ENCODE measurements around the gene PDZD7. TPM values are rescaled to one million over a fixed set of nuclear protein-coding genes. Genes with fewer than 3 reads are reported as not detected.

Gene PDZD7
- total RNA-seq, 3 donors from 2014 or later: 0.05 to 0.26 TPM; not detected in 1

DNA sequence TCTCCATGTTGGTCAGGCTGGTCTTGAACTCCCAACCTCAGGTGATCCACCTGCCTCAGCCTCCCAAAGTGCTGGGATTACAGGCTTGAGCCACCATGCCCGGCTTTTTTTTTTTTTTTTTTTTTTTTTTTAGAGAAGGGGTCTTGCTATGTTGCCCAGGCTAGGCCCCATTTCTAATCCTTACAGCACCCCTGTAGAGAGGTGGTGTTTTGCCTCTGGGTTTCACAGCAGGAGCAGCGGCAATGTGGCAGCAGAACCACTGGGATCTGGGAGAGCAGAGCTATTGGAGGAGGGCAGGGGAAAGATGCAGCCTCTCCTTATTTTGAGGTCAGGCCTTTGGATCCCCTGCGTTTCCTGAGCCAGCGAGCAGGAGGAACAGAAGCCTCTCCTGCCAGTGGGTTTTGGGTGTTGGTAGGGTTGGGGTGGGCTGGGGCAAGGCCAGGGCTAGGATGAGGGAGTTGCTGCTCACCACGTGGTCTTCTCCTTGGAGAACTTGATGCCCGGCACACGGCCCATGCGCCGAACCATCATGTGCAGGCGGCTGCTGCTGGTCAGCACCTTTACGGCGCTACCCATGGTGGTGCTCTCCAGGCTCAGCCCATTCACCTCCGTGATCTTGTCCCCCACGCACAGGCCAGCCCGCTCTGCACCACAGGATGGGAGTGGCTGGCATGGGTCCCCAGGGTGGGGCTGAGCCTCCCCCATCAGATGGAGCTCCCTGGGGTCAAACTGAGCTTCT, 7.8 kb downstream of the PDZD7 start:
- H3K9me3 Mint-ChIP-seq: no peaks in the 10 kb centered on the region
- peaks cover 5% of the 10 kb centered on the region for H3K4me1 Mint-ChIP-seq (ENCODE audit: low read depth)
- DNase-seq (no peak), ATAC-seq (no peak)
- H3K27me3 Mint-ChIP-seq (ENCODE audit: low read depth): peaks cover 25% of the 10 kb centered on the region
- H3K4me3 Mint-ChIP-seq: no peak overlapping the region
- H3K36me3 Mint-ChIP-seq (ENCODE audit: insufficient read depth): no peaks in the 10 kb centered on the region

DNA sequence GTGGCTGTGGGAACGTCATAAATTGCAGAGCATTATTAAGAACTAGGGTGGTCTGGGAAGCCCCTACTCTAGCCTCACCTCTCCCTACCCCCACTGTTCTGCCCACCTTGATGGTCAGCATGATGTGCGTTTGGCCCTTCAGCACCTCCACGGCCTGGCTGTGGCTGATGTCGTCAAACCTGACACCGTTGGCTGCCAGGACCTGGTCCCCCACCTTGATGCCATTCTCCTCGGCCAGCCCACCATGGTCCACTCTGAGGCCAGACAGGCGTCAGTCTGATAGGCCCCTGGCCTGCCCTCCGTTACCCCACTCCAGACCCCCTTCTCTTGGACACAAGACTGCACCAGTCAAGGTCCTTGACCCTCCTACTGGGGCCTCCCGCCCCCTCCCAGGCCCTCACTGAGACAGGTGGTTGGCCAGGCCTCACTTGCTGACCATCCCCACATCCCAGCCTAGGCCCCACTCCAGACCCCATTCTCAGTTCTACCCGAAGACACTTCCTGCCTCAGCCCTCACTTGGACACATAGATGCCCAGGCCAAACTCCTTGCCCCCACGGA, 9.2 kb downstream of the PDZD7 start:
- DNase-seq (no peak), ATAC-seq (no peak)
- peaks cover 5% of the 10 kb centered on the region for H3K4me1 Mint-ChIP-seq (ENCODE audit: low read depth)
- H3K27me3 Mint-ChIP-seq (ENCODE audit: low read depth): peaks cover 38% of the 10 kb centered on the region
- H3K4me3 Mint-ChIP-seq: no peak overlapping the region
- no peaks in the 10 kb centered on the region for H3K36me3 Mint-ChIP-seq (ENCODE audit: insufficient read depth)
- H3K9me3 Mint-ChIP-seq: no peaks in the 10 kb centered on the region

DNA sequence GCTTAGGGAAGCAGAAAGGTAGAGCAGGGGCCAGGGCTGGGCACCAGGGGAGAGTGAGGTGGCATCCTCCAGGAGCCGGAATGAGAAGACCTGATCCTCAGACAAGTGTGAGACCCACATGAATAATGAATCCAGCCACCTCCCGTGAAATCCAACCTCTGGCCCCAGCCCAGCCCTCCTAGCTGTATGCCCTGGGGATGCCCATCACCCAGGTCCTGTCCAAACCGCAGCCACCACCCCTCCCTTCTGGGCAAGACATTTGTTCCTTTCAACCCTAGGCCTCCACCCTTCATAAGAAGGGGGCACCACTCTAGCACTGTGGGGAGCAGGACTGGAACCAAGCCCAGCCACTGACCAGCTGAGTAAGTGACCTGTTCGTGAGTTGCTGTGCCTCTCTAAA, 9.7 kb downstream of the PDZD7 start:
- no peak for ATAC-seq

DNA sequence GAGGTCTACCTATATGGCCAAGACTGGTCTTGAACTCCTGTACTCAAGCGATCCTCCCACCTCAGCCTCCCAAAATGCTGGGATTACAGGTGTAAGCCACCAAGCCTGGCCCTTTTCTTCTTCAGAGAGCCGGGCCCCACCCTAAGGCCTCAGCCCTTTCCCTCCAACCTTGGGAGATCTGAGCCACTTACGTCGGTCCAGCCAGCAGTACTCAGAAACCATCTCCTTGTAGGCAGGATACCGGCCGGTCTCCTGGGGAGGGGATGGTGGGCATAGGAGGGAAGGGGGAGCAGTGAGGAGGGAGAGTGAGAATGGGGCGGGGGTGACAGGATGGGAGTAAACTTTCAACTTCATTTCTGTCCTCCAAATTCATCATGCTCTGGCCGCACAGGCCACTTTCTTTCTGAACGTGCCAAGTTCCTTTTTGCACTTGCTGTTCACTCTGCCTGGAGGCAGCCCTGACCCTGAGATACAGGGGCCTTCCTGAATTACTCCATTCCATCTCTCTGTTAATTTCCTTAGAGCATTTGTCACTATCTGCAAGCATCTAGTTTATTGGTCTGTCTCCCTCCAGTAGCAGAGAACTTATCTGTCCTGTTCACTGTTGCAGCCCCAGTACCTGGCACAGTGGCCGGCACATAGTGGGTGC, 10.4 kb downstream of the PDZD7 start:
- H3K4me3 Mint-ChIP-seq: no peak overlapping the region

More for the DNA sequence above, 9.7 kb downstream of the PDZD7 start:
- no peak overlapping the region for H3K4me3 Mint-ChIP-seq
- no peaks in the 10 kb centered on the region for H3K36me3 Mint-ChIP-seq (ENCODE audit: insufficient read depth)
- no peak for DNase-seq
- peaks cover 43% of the 10 kb centered on the region for H3K27me3 Mint-ChIP-seq (ENCODE audit: low read depth)
- H3K9me3 Mint-ChIP-seq: no peaks in the 10 kb centered on the region
- peaks cover 5% of the 10 kb centered on the region for H3K4me1 Mint-ChIP-seq (ENCODE audit: low read depth)

DNA sequence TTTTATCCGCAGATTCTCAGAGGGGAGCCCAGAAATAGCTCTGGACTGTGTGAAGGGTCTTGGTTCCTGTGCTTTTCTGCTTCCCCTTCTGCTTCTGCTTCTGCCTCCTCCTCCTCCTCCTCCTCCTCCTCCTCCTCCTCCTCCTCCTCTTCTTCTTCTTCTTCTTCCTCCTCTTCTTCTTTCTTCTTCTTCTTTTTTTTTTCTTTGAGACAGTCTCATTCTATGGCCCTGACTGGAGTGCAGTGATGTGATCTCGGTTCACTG, 11.6 kb downstream of the PDZD7 start:
- H3K9me3 Mint-ChIP-seq: no peaks in the 10 kb centered on the region
- ATAC-seq (no peak), DNase-seq (no peak)
- H3K4me3 Mint-ChIP-seq: no peak overlapping the region
- peaks cover 15% of the 10 kb centered on the region for H3K4me1 Mint-ChIP-seq (ENCODE audit: low read depth)
- peaks cover 51% of the 10 kb centered on the region for H3K27me3 Mint-ChIP-seq (ENCODE audit: low read depth)
- no peaks in the 10 kb centered on the region for H3K36me3 Mint-ChIP-seq (ENCODE audit: insufficient read depth)

More for the DNA sequence above, 10.4 kb downstream of the PDZD7 start:
- H3K9me3 Mint-ChIP-seq: no peaks in the 10 kb centered on the region
- peaks cover 5% of the 10 kb centered on the region for H3K4me1 Mint-ChIP-seq (ENCODE audit: low read depth)
- no peaks in the 10 kb centered on the region for H3K36me3 Mint-ChIP-seq (ENCODE audit: insufficient read depth)
- ATAC-seq (no peak), DNase-seq (no peak)
- peaks cover 48% of the 10 kb centered on the region for H3K27me3 Mint-ChIP-seq (ENCODE audit: low read depth)

DNA sequence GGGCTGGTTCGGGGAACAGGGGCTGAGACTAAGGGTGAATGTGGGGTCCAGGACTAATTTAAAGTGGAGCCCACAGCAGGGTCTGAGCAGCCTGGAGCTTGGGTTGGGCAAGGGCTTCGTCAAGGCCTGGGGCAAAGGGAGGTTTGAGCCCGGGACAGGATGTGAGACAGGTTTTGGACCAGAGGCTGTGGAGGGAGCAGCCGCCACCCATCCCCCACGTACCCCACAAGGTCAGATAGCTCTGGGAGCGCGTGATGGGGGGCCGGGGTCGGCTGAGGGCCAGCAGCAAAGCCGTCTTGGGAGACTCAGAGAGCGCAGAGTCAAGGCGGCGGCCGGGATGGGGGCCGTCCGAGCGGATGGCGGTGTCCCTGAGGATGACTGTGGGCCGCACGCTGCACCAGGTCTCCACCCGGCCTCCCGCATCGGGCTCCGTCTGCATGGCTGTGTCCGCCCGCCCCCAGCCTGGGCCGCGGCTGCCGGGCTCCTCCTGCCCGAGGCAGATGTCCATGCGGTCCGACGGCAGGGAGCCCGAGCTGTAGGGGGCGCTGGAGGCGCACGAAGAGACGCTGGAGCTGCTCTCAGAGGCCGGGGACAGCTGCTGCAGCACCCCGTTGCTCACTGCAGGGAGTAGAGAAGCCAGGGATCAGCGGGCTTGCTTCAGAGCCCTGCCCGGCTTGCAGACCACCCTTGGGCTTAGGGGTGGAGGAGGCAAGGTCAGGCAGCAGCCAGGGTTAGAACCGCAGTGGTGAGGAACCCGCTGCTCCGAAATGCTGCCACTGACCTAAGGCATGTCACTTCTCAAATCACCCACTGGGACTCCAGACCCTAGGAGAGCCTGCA, 12.1 kb downstream of the PDZD7 start:
- H3K4me3 Mint-ChIP-seq: no peak overlapping the region
- DNase-seq: peak; percentile 71
- no peaks in the 10 kb centered on the region for H3K9me3 Mint-ChIP-seq
- H3K27me3 Mint-ChIP-seq (ENCODE audit: low read depth): peaks cover 51% of the 10 kb centered on the region
- H3K36me3 Mint-ChIP-seq (ENCODE audit: insufficient read depth): no peaks in the 10 kb centered on the region
- ATAC-seq: peak; percentile 71 to 77
- H3K4me1 Mint-ChIP-seq (ENCODE audit: low read depth): peaks cover 20% of the 10 kb centered on the region

DNA sequence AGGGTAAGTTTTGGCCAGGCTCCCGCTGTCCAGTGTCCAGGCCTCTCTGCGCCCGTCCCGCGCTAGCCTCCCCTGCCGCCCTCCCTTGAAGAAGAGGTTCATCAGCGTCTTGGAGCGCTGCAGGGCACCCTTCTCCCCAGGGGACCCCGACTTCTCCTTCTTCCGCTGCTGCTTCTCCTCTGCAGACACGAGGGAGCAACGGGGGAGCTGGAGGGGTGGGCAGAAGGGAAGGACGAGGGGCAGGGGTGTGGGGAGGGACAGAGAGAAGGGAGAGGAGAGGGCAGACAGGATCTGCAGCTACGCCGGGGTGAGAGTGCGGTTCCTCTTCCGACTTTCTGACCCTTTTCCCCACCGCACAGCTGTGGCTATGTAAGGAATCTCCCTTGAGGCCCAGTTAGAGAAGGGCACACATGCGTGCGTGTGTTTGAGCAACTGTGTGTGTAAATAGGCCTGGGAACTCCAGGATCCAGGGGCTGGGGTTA, 12.8 kb downstream of the PDZD7 start:
- no peak for ATAC-seq
- no peak overlapping the region for H3K4me3 Mint-ChIP-seq
- H3K36me3 Mint-ChIP-seq (ENCODE audit: insufficient read depth): no peaks in the 10 kb centered on the region
- H3K9me3 Mint-ChIP-seq: no peaks in the 10 kb centered on the region
- peaks cover 23% of the 10 kb centered on the region for H3K4me1 Mint-ChIP-seq (ENCODE audit: low read depth)
- H3K27me3 Mint-ChIP-seq (ENCODE audit: low read depth): peaks cover 51% of the 10 kb centered on the region
- DNase-seq: no peak

DNA sequence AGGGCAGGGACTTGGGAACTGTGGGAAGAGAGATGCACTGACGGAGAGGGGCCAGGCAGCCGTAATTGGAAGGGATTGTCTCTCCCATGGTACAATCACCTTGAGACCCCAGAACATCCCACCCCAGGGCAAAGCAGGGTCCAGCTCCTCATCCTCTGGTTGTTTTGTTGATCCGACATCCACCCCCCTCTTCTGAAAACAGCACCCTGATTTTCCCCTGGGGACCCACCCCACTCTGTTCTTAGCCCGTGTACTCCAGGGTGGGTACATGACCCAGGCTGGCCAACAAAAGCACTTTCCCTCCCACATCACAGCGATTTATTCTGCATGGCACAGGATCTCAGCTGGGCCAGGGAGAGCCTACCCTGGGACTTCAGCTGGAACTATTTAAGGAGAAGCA, 14.1 kb downstream of the PDZD7 start:
- Mint-ChIP-seq H3K4me3 (no peak overlapping the region), H3K9me3 (no peaks in the 10 kb centered on the region), H3K27me3 (ENCODE audit: low read depth) (peaks cover 47% of the 10 kb centered on the region), H3K4me1 (ENCODE audit: low read depth) (peaks cover 30% of the 10 kb centered on the region), H3K36me3 (ENCODE audit: insufficient read depth) (no peaks in the 10 kb centered on the region)
- DNase-seq: no peak
- no peak for ATAC-seq

DNA sequence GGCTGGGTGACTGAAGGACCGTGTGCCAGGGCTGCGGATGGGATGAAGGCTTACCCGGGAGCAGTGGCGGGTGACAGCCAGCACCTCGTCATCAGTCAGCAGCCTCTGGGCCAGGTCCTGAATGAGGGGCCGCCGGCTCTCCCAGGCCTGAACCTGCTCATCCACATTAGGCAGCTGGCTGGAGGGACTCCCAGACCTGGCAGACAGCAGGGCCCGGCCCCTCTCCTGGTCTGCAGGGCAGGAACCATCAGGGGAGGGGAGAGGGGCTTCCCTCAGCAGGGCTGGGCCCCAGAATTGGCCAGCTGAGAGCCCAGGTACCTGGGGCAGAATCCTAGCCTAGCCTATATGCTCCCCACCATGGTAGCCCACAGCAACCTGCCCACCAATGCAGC, 15.4 kb downstream of the PDZD7 start:
- Mint-ChIP-seq H3K4me1 (ENCODE audit: low read depth) (peaks cover 30% of the 10 kb centered on the region), H3K36me3 (ENCODE audit: insufficient read depth) (no peaks in the 10 kb centered on the region), H3K27me3 (ENCODE audit: low read depth) (peaks cover 39% of the 10 kb centered on the region), H3K4me3 (no peak overlapping the region), H3K9me3 (no peaks in the 10 kb centered on the region)
- DNase-seq (no peak), ATAC-seq (no peak)

DNA sequence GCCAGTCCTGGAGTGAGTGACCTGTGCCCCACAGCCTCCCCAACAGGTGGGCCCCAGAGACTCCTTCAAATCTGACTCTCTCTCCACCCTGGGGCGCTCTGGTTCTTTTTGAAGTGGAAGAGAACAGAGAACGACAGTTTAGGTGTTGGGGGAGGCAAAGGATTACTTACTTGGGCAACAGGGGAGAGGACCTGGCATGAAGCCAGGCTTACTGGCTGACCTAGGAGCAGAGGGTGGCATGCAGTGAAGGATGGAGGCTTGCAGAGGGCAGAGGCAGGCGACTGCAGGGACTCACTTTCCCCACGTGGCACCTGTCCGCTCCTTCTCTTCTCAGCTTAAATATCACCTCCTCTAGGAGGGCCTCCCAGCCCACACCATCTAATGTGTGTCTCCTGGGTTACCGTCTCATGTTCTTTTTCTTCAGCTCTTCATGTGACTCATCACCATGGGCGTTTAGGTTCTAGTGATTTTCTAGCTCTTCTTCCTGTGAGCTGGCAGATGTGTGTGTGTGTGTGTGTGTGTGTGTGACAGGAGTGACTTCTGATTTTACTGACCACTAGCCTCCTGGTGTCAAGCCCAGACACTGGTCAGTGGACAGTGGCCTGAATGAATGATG, 15.9 kb downstream of the PDZD7 start:
- no peaks in the 10 kb centered on the region for H3K9me3 Mint-ChIP-seq
- peak; percentile 31 to 53 for ATAC-seq
- no peak overlapping the region for H3K4me3 Mint-ChIP-seq
- peaks cover 36% of the 10 kb centered on the region for H3K27me3 Mint-ChIP-seq (ENCODE audit: low read depth)
- DNase-seq: no peak
- H3K4me1 Mint-ChIP-seq (ENCODE audit: low read depth): peaks cover 30% of the 10 kb centered on the region
- no peaks in the 10 kb centered on the region for H3K36me3 Mint-ChIP-seq (ENCODE audit: insufficient read depth)

DNA sequence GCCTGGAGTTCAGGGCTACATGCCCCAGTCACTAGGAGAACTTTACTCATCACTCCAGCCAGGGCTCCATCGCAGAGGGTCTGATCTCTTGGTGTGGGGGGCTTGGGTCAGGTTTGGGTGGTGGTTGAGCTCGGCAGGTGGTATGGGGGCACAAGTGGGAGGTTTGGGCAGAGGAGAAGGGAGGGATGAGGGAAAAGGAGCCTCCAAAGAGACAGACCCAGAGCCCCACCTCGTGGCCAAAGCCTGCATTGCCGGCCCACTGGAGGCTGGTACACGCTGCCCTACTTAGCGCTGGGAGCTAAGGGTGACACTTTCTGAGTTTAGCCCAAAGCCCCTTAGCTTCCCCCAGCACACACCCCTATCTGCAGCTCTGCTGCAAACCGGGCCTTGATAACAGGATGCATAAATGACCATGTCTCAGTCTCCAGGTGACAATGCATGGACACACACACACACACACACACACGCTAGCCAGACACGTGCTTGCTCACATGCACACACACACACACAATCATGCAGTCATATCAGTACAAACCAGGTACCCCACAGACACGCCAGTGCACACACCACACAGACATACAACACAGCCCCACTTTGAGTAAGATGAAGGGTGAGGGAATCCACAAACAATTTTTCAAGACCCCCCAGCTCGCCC, 16.6 kb downstream of the PDZD7 start:
- Mint-ChIP-seq H3K27me3 (ENCODE audit: low read depth) (peaks cover 31% of the 10 kb centered on the region), H3K36me3 (ENCODE audit: insufficient read depth) (no peaks in the 10 kb centered on the region), H3K4me1 (ENCODE audit: low read depth) (peaks cover 29% of the 10 kb centered on the region), H3K9me3 (no peaks in the 10 kb centered on the region), H3K4me3 (no peak overlapping the region)
- DNase-seq (peak; percentile 71), ATAC-seq (peak; percentile 36 to 42)

DNA sequence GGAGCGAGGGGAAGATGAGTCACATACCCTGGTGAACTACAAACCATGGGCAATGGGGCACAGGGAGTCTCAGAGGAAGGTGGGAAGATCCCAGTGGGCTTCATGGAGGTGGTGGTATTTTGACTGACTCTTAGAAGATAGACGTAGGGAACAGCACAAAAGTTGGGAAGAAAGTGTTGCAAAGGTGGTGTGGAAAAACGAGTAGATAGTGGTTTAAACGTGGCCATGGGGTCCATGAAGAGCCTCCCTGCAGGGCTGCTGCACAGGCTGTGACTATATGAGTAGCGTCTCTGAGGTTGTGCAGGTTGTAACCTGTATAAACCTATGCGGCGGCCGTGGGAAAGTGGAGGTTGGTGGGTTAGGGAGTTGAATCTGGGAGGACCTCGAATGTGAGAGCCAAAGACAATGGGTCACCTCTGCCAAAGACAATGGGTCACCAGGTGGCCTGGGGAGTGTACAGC, 17.5 kb downstream of the PDZD7 start:
- ATAC-seq: no peak
- Mint-ChIP-seq H3K27me3 (ENCODE audit: low read depth) (peaks cover 28% of the 10 kb centered on the region), H3K9me3 (no peaks in the 10 kb centered on the region), H3K36me3 (ENCODE audit: insufficient read depth) (no peaks in the 10 kb centered on the region), H3K4me1 (ENCODE audit: low read depth) (peaks cover 26% of the 10 kb centered on the region), H3K4me3 (no peak overlapping the region)
- DNase-seq: no peak

DNA sequence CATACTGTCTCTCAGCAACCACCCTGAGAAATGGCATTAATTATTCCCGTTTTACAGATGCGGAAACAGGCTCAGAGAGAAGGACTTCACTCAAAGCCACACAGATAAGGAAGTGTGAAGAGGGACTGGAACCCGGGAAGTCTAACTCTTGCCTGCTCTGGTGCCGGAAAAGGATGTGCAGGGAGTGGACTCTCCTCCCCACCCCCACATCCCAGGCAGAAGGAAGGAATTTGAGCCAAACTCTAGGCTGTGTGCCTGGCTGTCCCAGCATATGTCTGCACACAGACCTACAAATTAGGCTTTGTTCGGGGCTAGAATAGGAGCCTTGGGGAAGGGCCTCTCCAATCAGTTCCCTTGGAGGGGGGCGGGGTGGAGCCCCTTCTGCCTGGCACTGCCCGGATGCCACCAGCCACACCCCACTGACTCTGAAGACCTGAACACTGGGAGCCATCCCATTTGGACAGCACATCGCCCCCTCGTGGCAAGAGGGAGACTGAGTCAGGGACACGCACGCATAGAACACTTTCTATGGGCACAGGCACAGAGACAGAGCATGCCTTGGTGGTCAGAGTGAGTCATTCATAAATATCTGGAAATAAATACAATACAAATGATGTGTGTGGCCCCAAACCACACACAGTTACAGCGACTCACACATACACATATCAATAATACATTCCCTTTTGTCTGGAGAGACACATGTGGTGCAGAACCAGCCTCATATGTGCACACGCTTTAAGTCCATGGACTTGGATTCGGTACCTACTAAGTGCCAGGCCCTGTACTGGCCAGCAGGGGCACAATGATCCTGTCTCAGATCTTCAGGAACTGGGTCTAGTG, 18.2 kb downstream of the PDZD7 start:
- no peaks in the 10 kb centered on the region for H3K9me3 Mint-ChIP-seq
- DNase-seq: peak; percentile 75
- H3K36me3 Mint-ChIP-seq (ENCODE audit: insufficient read depth): no peaks in the 10 kb centered on the region
- H3K4me1 Mint-ChIP-seq (ENCODE audit: low read depth): peaks cover 25% of the 10 kb centered on the region
- peaks cover 22% of the 10 kb centered on the region for H3K27me3 Mint-ChIP-seq (ENCODE audit: low read depth)
- peak; percentile 76 to 86 for ATAC-seq
- no peak overlapping the region for H3K4me3 Mint-ChIP-seq
